ENCODE results near the gene PDCD1. TPM values are rescaled to one million over a fixed set of nuclear protein-coding genes. Genes with fewer than 3 reads are reported as not detected.

The PDCD1 gene
- total and polyA plus RNA-seq, 2 of the 13 experiments (the other 11 are each of a cell fraction or from before 2014, with no cell fraction given), result 0.04 TPM; not detected in 1

GRCh38 chr2:241843321-241844065 lies 15.2 kb downstream of the PDCD1 start:
- ChIA-PET CTCF (ENCODE audit: low intra/inter-chr PET ratio, low total read pairs) (no interaction called here), POLR2A (no interaction called here)
- H3K9me3 ChIP-seq (ENCODE audit: low read length), result no peaks in the 10 kb centered on the region
- intact Hi-C loops (cut with micrococcal nuclease; ENCODE audit: unreplicated experiment), result no loop called here
- in situ Hi-C loops (cut with HindIII; ENCODE audit: extremely low pct_ligation_motif_present, low pct_unique_long_range_greater_than_20kb), result no loop called here
- FAIRE-seq (no peak), ATAC-seq (peak; percentile 9; the same call in 2 of the 3 replicates), DNase-seq (ENCODE audit: low spot score) (no peak)
- peak overlapping the region in 1 of 3 experiments; percentile 55; a peak in 1 of 6 replicates for H3K4me3 ChIP-seq (replicated peaks in 1 of 3; ENCODE audit: insufficient read depth in 1 of 3, low read depth in 2 of 3, low read length in 3 of 3)
- H3K36me3 ChIP-seq (replicated peaks in 1 of 2; ENCODE audit: control insufficient read depth in 1 of 2, insufficient read depth in 2 of 2, low read length in 2 of 2), result no peaks in the 10 kb centered on the region
- peak overlapping the region; percentile 67 for H3K4me2 ChIP-seq (ENCODE audit: low read depth, low read length)
- H3K27me3 ChIP-seq (ENCODE audit: control insufficient read depth in 1 of 2, insufficient read depth in 2 of 2, low read length in 2 of 2), result peaks cover 17 to 57% of the 10 kb centered on the region in 2 experiments
- TF ChIP-seq ZGPAT (CRISPR knock-in tag; IDR thresholded peaks at IDR 0.05) (no peak), SP140L (CRISPR knock-in tag; IDR thresholded peaks at IDR 0.05; ENCODE audit: borderline replicate concordance) (no peak), HNRNPL (IDR thresholded peaks at IDR 0.05; ENCODE audit: low read depth, low read length) (0 out of 2 replicates have a peak, but pooled peaks have one; percentile 41), ATRX (CRISPR knock-in tag; IDR thresholded peaks at IDR 0.05; ENCODE audit: borderline replicate concordance) (no peak), MZF1 (CRISPR knock-in tag; IDR thresholded peaks at IDR 0.05; ENCODE audit: borderline replicate concordance) (no peak), MXD3 (CRISPR knock-in tag; IDR thresholded peaks at IDR 0.05) (no peak), MXD1 (CRISPR knock-in tag; IDR thresholded peaks at IDR 0.05) (0 out of 2 replicates have a peak, but pooled peaks have one; percentile 11)
- no TSS peak for BruUV-seq (replicated peaks)
- no peak overlapping the region for H3K9ac ChIP-seq (ENCODE audit: insufficient read depth, low read depth, low read length)
- no peaks in the 10 kb centered on the region; the same call in 1 of the 2 replicates for H4K20me1 ChIP-seq (ENCODE audit: insufficient read depth, low read length)
- no peak overlapping the region for H3K27ac ChIP-seq (ENCODE audit: extremely low read length, insufficient read depth, low read length)
- WGBS (ENCODE audit: low lambda C conversion rate), result 75% methylated on average over 48 of the region's 52 CpGs
- peaks cover 27% of the 10 kb centered on the region for H3K4me1 ChIP-seq (ENCODE audit: insufficient read depth, low read length)
- H3K79me2 ChIP-seq (ENCODE audit: insufficient read depth, low read length), result no peaks in the 10 kb centered on the region
- no peak overlapping the region for H2AFZ ChIP-seq (ENCODE audit: low read length)
